GOT3 (cell line): ENCODE measurements around the gene NFKBIL1.
"Not testable (repeated sequence)": the region's sequence is repeated elsewhere in the genome, so short reads cannot be mapped to it uniquely, and the experiment has no call there.

ENCODE experiments used
- DNase-seq: peaks from one replicate; lab custom pipeline; 2025; ENCODE audit warnings: mixed read lengths; lab: John Stamatoyannopoulos, UW

NFKBIL1 gene, protein sequence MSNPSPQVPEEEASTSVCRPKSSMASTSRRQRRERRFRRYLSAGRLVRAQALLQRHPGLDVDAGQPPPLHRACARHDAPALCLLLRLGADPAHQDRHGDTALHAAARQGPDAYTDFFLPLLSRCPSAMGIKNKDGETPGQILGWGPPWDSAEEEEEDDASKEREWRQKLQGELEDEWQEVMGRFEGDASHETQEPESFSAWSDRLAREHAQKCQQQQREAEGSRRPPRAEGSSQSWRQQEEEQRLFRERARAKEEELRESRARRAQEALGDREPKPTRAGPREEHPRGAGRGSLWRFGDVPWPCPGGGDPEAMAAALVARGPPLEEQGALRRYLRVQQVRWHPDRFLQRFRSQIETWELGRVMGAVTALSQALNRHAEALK

DNA sequence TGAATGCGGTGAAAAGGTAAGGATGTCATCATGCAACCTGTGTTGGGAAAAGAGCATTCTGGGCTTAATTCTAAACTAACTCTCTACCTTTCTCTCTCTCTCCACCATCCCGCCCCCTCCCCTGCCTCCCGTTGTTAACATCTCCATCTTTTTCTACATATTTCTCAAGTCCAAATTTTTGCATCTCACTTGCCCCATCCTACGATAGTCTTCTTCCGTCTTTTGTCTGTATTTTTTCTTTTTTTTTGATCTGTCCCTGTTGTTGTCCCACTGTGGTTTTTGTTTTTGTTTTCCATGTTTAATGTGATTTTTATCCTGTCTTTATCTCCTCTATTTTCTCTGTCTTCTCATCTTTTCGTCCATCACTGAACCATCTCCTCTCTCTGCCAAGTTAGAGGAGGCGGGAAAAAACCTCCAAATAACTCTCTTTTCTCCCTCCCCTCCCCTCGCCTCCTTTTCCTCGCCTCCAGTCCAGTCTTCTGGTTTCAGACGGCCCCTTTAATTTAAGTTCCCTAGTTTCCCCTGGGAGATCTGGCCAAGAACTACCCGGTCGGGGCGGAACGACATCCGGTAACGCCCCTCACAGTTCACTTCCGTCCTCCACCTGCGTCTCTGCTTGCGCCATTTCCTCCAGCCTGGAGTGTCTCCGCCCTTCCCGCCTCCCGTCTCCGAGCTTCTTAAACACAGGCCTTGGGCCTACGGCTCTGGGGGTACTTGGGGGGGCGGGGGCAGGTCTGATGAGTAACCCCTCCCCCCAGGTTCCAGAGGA lies at the start of gene NFKBIL1:
NFKBIL1 (plus strand) TSS at position 651 of the 769 bp plus-strand sequence; CDS start at position 738, 87 bp downstream.
- peak; percentile 75 for DNase-seq

DNA sequence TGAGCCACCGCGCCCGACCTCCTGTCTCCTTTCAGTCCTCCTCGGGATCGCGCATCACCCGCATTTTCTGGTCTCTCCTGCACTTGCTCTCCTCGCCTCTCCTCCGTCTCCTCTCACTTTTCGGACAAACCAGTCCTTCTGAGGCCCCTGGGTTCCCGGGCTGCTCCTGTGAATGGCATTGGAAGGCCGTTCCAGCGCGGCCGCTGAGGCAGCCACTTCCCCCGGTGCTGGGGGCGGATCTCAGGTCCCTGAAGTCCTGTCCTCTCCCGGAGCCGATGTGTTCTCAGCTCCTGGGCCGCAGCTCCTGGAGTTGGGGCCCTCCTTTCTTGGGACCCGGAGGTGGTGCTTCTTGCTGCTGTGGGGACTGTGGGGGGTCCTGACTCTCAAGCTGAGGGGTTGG lies 48.7 kb upstream of the NFKBIL1 start:
- DNase-seq: no peak

DNA sequence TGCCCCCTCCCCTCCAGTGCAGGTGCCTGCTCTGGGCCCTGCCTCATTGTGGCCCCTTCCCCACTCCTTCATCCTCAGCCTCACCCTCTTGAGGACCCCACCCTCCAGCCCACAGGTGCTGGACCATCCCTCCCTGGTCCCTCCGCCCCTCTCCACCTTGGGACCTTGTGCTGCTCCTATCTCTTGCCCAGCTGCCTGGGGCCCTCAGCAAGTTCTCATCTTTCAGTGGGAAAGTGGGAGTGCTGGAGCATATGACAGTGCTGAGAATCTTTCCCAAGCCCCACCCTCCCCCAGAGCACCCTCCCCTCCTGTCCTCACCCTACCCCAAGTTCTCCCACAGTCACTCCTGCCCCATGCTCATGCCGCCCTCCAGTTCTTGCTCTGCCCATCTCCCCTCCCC lies 47.8 kb upstream of the NFKBIL1 start:
- not testable (repeated sequence) for DNase-seq

- no peak for DNase-seq
Observed at GRCh38 chr6:31502586-31502985, 44.8 kb upstream of the NFKBIL1 start.

- DNase-seq: not testable (repeated sequence)
Observed at GRCh38 chr6:31509036-31509435, 38.4 kb upstream of the NFKBIL1 start.

DNA sequence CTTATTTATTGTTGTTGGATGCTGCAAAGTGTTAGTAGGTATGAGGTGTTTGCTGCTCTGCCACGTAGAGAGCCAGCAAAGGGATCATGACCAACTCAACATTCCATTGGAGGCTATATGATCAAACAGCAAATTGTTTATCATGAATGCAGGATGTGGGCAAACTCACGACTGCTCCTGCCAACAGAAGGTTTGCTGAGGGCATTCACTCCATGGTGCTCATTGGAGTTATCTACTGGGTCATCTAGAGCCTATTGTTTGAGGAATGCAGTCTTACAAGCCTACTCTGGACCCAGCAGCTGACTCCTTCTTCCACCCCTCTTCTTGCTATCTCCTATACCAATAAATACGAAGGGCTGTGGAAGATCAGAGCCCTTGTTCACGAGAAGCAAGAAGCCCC lies 37.4 kb upstream of the NFKBIL1 start:
- DNase-seq: no peak

GRCh38 chr6:31513456-31514165 lies 33.8 kb upstream of the NFKBIL1 start:
- no peak for DNase-seq

DNA sequence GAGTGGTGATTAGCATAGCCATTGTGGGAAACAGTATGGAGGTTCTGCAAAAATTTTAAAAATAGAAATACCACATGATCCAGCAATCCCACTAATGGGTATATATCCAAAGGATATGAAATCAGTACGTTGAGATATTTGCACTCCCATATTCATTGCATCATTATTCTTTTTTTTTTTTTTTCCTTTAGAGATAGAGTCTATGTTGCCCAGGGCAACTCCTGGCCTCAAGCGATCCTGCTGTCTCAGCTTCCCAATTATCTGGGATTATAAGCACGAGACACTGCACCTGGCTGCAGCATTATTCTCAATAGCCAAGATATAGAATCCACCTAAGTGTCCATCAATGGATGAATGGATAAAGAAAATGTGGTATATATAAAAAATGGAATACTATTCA lies 25.6 kb upstream of the NFKBIL1 start:
- DNase-seq: no peak

DNA sequence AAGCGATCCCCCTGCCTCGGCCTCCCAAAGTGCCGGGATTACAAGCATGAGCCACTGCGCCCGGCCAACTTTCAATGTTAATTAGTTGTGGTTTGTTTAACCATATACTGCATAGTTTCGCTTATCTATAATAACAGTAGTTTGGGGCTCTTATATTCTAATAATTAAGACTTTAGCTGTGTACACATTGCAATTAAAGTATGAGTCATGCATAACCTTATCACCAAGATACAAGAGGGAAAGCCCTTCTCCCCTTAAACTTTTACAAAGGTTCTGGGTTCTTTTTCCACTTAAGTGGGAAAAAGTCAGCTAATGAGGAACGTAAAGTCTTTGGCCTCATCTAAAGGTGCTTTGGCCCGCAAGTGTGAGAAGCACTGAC lies 21.9 kb upstream of the NFKBIL1 start:
- DNase-seq: no peak

- DNase-seq: no peak
Observed at GRCh38 chr6:31525932-31526591, 21.3 kb upstream of the NFKBIL1 start.

GRCh38 chr6:31528307-31528777 lies 19.1 kb upstream of the NFKBIL1 start:
- no peak for DNase-seq

DNA sequence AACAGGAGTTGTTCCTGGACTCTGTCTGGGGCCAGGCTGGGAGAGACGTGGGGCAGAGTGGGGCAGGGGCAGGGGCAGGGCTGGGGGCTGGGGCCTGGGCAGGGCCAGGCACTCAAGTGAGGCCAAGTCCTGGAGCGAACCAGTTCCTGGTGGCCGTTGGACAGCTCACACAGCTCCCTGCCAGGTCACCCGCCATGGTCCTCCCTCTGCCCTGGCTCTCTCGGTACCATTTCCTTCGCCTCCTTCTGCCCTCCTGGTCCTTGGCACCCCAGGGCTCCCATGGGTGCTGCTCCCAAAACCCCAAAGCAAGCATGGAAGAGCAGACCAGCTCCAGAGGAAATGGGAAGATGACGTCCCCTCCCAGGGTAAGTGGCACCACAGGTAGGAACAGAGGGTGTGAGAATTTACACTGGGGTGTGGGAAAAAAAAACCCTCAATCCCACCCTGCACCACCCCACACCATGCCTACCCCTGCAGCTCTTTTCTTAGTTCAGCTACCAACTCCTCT lies 18.5 kb upstream of the NFKBIL1 start, which contains the start of gene MCCD1:
MCCD1 (plus strand) TSS at position 142 of the 508 bp plus-strand sequence; CDS start at position 195, 53 bp downstream.
- DNase-seq: no peak

GRCh38 chr6:31529329-31530150 lies 17.9 kb upstream of the NFKBIL1 start:
- no peak for DNase-seq

GRCh38 chr6:31530659-31531058 lies 16.7 kb upstream of the NFKBIL1 start:
- no peak for DNase-seq

GRCh38 chr6:31531162-31531561 lies 16.2 kb upstream of the NFKBIL1 start:
- DNase-seq: no peak

DNA sequence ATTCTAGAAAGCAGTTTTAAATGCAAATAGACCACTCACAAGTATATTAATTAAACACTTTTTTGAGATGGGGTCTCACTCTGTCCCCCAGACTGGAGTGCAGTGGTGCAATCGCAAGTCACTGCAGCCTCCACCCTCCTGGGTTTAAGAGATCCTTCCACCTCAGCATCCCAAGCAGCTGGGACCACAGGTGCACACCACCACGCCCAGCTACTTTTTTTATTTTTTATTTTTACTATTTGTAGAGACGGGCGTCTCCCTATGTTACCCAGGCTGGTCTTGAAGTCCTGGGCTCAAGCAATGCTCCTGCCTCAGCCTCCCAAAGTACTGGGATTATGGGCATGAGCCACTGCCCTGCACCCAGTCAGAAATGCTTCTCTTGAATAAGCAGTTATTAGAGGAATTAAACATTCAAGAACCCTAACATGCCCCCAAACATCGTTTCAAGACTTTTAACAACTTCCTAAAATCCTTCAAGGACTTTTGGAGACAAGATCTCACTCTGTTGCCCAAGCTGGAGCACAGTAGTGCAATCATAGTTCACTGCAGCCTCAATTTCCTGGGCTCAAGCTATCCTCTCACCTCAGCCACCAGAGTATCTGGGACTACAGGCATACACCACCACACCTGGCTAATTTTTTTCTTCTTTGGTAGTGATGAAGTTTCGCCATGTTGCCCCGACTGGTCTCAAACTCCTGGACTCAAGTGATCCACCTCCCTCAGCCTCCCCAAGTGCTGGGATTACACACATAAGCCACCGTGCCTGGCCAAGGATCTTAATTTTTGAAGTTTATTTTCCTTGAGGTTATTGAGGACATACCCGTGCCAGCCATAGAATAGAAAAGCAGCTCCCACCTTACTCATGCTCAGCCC lies 15.4 kb upstream of the NFKBIL1 start:
- no peak for DNase-seq

DNA sequence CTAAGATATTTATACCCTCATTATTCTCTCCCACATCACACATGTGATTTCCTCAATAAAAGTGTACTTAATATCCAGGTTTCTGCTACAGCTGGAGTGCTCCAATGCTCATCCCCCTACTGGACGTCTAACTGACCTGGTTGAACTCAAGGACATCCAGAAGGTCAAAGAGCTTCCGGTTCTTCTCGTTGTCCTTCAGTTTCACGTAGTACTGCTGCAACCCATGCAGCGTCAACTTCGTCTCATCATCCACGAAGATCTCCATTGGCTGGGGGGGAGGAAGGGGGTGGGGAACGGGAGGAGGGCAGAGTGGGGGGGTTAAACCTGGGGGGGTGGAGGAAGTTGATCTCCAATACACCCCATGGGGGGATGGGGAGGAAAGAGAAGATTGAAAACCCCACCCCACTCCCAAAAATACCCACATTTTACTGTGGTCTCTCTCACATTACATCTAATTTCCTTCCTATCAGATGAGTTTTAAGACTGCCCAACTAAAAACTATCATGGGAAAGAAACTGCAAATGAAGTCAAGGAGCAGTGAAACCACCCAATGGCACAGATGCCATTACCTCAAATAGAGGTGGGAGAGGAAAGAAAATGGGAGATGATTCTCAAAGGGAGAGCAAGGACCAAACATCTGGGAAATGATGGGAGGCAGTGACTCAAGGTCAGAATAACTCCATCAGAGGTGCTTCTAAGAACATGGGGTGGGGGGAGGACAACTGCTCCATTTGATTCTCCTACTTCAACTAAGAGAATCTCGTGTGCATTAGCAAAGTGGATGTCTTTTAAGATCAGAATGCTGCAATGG lies 14.6 kb upstream of the NFKBIL1 start:
- DNase-seq: no peak

DNA sequence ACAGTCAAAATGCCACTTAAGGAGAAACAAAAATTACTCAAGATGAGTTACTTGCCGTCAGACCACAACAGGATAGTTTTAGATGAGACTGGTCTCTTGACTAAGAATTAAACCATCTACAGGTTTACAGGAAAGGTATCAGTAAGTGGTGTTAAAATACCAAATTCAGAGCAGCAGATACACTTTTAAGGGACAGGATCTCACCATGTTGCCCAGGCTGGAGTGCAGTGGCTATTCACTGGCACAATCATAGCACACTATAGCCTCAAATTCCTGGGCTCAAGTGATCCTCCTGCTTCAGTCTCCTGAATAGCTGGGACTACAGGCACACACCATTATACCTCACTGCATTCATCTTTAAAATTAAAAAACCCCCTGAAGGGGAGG lies 14.0 kb upstream of the NFKBIL1 start:
- DNase-seq: no peak

DNA sequence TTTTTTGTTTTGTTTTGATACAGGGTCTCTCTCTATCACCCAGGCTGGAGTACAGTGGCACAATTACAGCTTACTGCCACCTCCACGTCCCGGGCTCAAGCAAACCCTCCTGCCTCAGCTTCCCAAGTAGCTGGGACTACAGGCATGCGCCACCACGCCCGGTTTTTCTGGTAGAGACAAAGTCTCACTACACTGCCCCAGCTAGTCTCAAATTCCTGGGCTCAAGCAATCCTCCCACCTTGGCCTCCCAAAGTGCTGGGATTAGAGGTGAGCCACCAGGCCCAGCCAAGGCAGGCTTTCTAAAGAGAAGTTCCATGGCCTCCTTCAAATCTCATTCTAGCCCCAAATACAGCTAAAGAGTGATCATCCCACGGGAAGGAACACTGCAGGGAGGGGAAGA lies 13.4 kb upstream of the NFKBIL1 start:
- no peak for DNase-seq
